ENCODE results near the gene MAST4.

The MAST4 gene

GRCh38 chr5:66848749-66849641, 252.8 kb downstream of the MAST4 start:
- no peak for DNase-seq (ENCODE audit: low spot score)

- DNase-seq (ENCODE audit: low spot score): no peak
Measured at GRCh38 chr5:66849803-66850202, 253.6 kb downstream of the MAST4 start.

- no peak for DNase-seq (ENCODE audit: low spot score)
Measured at GRCh38 chr5:66850354-66851075, 254.3 kb downstream of the MAST4 start.

GRCh38 chr5:66851306-66851705, 255.1 kb downstream of the MAST4 start:
- DNase-seq (ENCODE audit: low spot score): no peak

GRCh38 chr5:66854416-66854815, 258.2 kb downstream of the MAST4 start:
- DNase-seq (ENCODE audit: low spot score): no peak

- no peak for DNase-seq (ENCODE audit: low spot score)
Measured at GRCh38 chr5:66856041-66856805, 260.0 kb downstream of the MAST4 start.

GRCh38 chr5:66859526-66859925, 263.3 kb downstream of the MAST4 start:
- DNase-seq (ENCODE audit: low spot score): no peak

- DNase-seq (ENCODE audit: low spot score): no peak
Measured at GRCh38 chr5:66860199-66860975, 264.2 kb downstream of the MAST4 start.

GRCh38 chr5:66861402-66861801, 265.2 kb downstream of the MAST4 start:
- no peak for DNase-seq (ENCODE audit: low spot score)

GRCh38 chr5:66862020-66862419, 265.8 kb downstream of the MAST4 start:
- DNase-seq (ENCODE audit: low spot score): no peak

- no peak for DNase-seq (ENCODE audit: low spot score)
Measured at GRCh38 chr5:66863243-66864170, 267.3 kb downstream of the MAST4 start.

- peak; percentile 51 for DNase-seq (ENCODE audit: low spot score)
Measured at GRCh38 chr5:66864240-66864884, 268.2 kb downstream of the MAST4 start.

- no peak for DNase-seq (ENCODE audit: low spot score)
Measured at GRCh38 chr5:66867618-66868322, 271.6 kb downstream of the MAST4 start.

- DNase-seq (ENCODE audit: low spot score): no peak
Measured at GRCh38 chr5:66869347-66869746, 273.2 kb downstream of the MAST4 start.

GRCh38 chr5:66870708-66871107, 274.5 kb downstream of the MAST4 start:
- DNase-seq (ENCODE audit: low spot score): no peak

GRCh38 chr5:66871651-66872050, 275.5 kb downstream of the MAST4 start:
- DNase-seq (ENCODE audit: low spot score): no peak

GRCh38 chr5:66872736-66873331, 276.6 kb downstream of the MAST4 start:
- DNase-seq (ENCODE audit: low spot score): no peak

GRCh38 chr5:66874004-66874403, 277.8 kb downstream of the MAST4 start:
- DNase-seq (ENCODE audit: low spot score): no peak

GRCh38 chr5:66875315-66875714, 279.1 kb downstream of the MAST4 start:
- DNase-seq (ENCODE audit: low spot score): no peak

Measured in hematopoietic multipotent progenitor cell treated with erythropoietin and hydrocortisone succinate and interleukin-3 and kit ligand, for 15 days (in vitro differentiated cells).